ENCODE results near the gene LAMA3.

DNA sequence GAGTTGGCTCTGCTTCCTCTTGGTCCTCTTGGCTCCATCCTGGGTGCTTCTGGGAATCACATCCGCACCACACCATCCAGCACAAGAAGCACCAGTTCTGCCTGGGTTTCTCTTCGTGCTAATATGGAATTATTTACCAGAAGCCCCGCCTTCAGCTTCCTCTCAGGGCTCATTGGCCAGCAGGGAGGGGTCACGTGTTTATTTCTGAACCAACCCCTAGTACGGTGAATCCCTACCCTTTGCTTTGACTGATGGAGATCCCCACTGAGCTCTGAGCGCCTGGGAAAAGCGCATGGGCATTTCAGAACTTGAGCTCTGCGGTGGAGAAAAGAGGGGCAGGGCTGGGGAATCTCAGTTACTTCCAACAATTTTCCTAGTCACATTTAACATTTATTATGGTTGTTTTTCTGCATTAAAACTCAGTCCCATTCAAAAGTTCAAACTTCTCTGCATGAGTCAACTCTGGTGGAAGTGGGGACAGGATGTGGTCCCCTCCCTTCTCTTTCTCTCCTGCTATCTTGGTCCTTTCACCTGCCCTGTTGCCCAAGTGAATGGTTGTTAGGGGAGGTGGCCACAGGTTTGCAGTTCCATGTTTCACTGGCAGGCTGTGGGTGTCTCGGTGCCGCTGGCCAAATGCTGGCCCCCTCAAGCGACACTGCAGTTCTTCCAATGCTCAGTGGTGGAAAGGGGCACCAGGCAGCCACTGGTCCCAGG, 248.9 kb downstream of the LAMA3 start:
- no peak for TF ChIP-seq EZH2 (IDR thresholded peaks at IDR 0.05; ENCODE audit: borderline replicate concordance, insufficient read depth, low read length, poor library complexity, severe bottlenecking)
- TF ChIP-seq, protein P1, sequence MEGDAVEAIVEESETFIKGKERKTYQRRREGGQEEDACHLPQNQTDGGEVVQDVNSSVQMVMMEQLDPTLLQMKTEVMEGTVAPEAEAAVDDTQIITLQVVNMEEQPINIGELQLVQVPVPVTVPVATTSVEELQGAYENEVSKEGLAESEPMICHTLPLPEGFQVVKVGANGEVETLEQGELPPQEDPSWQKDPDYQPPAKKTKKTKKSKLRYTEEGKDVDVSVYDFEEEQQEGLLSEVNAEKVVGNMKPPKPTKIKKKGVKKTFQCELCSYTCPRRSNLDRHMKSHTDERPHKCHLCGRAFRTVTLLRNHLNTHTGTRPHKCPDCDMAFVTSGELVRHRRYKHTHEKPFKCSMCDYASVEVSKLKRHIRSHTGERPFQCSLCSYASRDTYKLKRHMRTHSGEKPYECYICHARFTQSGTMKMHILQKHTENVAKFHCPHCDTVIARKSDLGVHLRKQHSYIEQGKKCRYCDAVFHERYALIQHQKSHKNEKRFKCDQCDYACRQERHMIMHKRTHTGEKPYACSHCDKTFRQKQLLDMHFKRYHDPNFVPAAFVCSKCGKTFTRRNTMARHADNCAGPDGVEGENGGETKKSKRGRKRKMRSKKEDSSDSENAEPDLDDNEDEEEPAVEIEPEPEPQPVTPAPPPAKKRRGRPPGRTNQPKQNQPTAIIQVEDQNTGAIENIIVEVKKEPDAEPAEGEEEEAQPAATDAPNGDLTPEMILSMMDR (IDR thresholded peaks at IDR 0.05; ENCODE audit: poor library complexity, severe bottlenecking) = no peak
- no peak for TF ChIP-seq SMC3 (conservative IDR thresholded peaks at IDR 0.05; ENCODE audit: poor library complexity)
- no peak for TF ChIP-seq RAD21 (conservative IDR thresholded peaks at IDR 0.05)
- no peak for TF ChIP-seq MXI1 (conservative IDR thresholded peaks at IDR 0.05; ENCODE audit: poor library complexity, severe bottlenecking)
- TF ChIP-seq EP300 (conservative IDR thresholded peaks at IDR 0.05; ENCODE audit: poor library complexity, severe bottlenecking) = no peak
